ENCODE data around the gene GH1. TPM values are rescaled to one million over a fixed set of nuclear protein-coding genes. Genes with fewer than 3 reads are reported as not detected.
"Not testable (repeated sequence)": the region's sequence is repeated elsewhere in the genome, so short reads cannot be mapped to it uniquely, and the experiment has no call there.

GH1 gene
- total RNA-seq, 1 donor from 2014 or later = not detected

- no peaks in the 10 kb centered on the region for H3K36me3 ChIP-seq (ENCODE audit: control insufficient read depth, insufficient read depth, low read length)
- no peak overlapping the region for H3K4me3 ChIP-seq (ENCODE audit: low read depth, low read length)
Measured at GRCh38 chr17:63916566-63917185, 2.0 kb downstream of the GH1 start.

GRCh38 chr17:63915753-63916152 lies 2.9 kb downstream of the GH1 start:
- not testable (repeated sequence) for H3K36me3 ChIP-seq (ENCODE audit: control insufficient read depth, insufficient read depth, low read length); H3K4me3 ChIP-seq (ENCODE audit: low read depth, low read length); DNase-seq (ENCODE audit: low read depth)
- H3K27me3 ChIP-seq (ENCODE audit: control insufficient read depth, insufficient read depth, low read length) = peaks cover 12% of the 10 kb centered on the region

More at GRCh38 chr17:63916566-63917185, 2.0 kb downstream of the GH1 start:
- peaks cover 10% of the 10 kb centered on the region for H3K27me3 ChIP-seq (ENCODE audit: control insufficient read depth, insufficient read depth, low read length)
- no peak for DNase-seq (ENCODE audit: low read depth)
- TF ChIP-seq CTCF (IDR thresholded peaks at IDR 0.05; ENCODE audit: insufficient read depth, low read length, poor library complexity, severe bottlenecking) = no peak

GRCh38 chr17:63914471-63914870 lies 4.2 kb downstream of the GH1 start:
- Histone ChIP-seq H3K36me3 (ENCODE audit: control insufficient read depth, insufficient read depth, low read length) (no peaks in the 10 kb centered on the region), H3K4me3 (ENCODE audit: low read depth, low read length) (no peak overlapping the region), H3K27me3 (ENCODE audit: control insufficient read depth, insufficient read depth, low read length) (peaks cover 17% of the 10 kb centered on the region)
- no peak for DNase-seq (ENCODE audit: low read depth)
- no peak for TF ChIP-seq CTCF (IDR thresholded peaks at IDR 0.05; ENCODE audit: insufficient read depth, low read length, poor library complexity, severe bottlenecking)

- peaks cover 9% of the 10 kb centered on the region for H3K27me3 ChIP-seq (ENCODE audit: control insufficient read depth, insufficient read depth, low read length)
- H3K36me3 ChIP-seq (ENCODE audit: control insufficient read depth, insufficient read depth, low read length) = no peaks in the 10 kb centered on the region
- DNase-seq (ENCODE audit: low read depth) = no peak
- TF ChIP-seq CTCF (IDR thresholded peaks at IDR 0.05; ENCODE audit: insufficient read depth, low read length, poor library complexity, severe bottlenecking) = peak; percentile 63
- no peak overlapping the region for H3K4me3 ChIP-seq (ENCODE audit: low read depth, low read length)
Measured at GRCh38 chr17:63911657-63912100, 7.0 kb downstream of the GH1 start.

- TF ChIP-seq CTCF (IDR thresholded peaks at IDR 0.05; ENCODE audit: insufficient read depth, low read length, poor library complexity, severe bottlenecking) = no peak
- Histone ChIP-seq H3K27me3 (ENCODE audit: control insufficient read depth, insufficient read depth, low read length) (peaks cover 9% of the 10 kb centered on the region), H3K36me3 (ENCODE audit: control insufficient read depth, insufficient read depth, low read length) (no peaks in the 10 kb centered on the region), H3K4me3 (ENCODE audit: low read depth, low read length) (no peak within 1 kb of the TSS)
- DNase-seq (ENCODE audit: low read depth) = no peak
Measured at GRCh38 chr17:63911041-63911635, 7.5 kb downstream of the GH1 start, which contains the start of gene CSHL1. CSHL1 (minus strand) TSS chr17:63911258; CDS start chr17:63911196, 62 bp downstream.

GRCh38 chr17:63910096-63910495 lies 8.5 kb downstream of the GH1 start:
- Histone ChIP-seq H3K27me3 (ENCODE audit: control insufficient read depth, insufficient read depth, low read length) (peaks cover 9% of the 10 kb centered on the region), H3K36me3 (ENCODE audit: control insufficient read depth, insufficient read depth, low read length) (no peaks in the 10 kb centered on the region), H3K4me3 (ENCODE audit: low read depth, low read length) (no peak overlapping the region)
- TF ChIP-seq CTCF (IDR thresholded peaks at IDR 0.05; ENCODE audit: insufficient read depth, low read length, poor library complexity, severe bottlenecking) = no peak
- DNase-seq (ENCODE audit: low read depth) = no peak

- H3K27me3 ChIP-seq (ENCODE audit: control insufficient read depth, insufficient read depth, low read length); H3K36me3 ChIP-seq (ENCODE audit: control insufficient read depth, insufficient read depth, low read length); DNase-seq (ENCODE audit: low read depth): not testable (repeated sequence)
Measured at GRCh38 chr17:63909586-63909985, 9.1 kb downstream of the GH1 start.

More at GRCh38 chr17:63909586-63909985, 9.1 kb downstream of the GH1 start:
- not testable (repeated sequence) for H3K4me3 ChIP-seq (ENCODE audit: low read depth, low read length)
